Ectodermal cell (in vitro differentiated cells): ENCODE measurements around the gene RBM39. TPM values are rescaled to one million over a fixed set of nuclear protein-coding genes. Genes with fewer than 3 reads are reported as not detected.
"Not testable (repeated sequence)": the region's sequence is repeated elsewhere in the genome, so short reads cannot be mapped to it uniquely, and the experiment has no call there.

Source experiments
- H3K27ac ChIP-seq: 2 replicates; pipeline ENCODE4 v1.7.0; 2013; ENCODE audit warnings: mild to moderate bottlenecking, low read depth, low read length; ENCODE audit not compliant: insufficient read depth, poor library complexity, severe bottlenecking
- H3K27me3 ChIP-seq: 2 replicates; pipeline ENCODE4 v1.7.0; 2013; ENCODE audit warnings: mild to moderate bottlenecking, low read length; ENCODE audit not compliant: insufficient read depth, control insufficient read depth, poor library complexity, severe bottlenecking
- H3K36me3 ChIP-seq: one replicate; pipeline ENCODE4 v1.7.0; 2013; ENCODE audit warnings: low read length; ENCODE audit not compliant: control insufficient read depth, insufficient read depth
- H3K4me1 ChIP-seq: one replicate; pipeline ENCODE4 v1.7.0; 2013; ENCODE audit warnings: low read length; ENCODE audit not compliant: control insufficient read depth, insufficient read depth
- H3K4me3 ChIP-seq: 2 replicates; pipeline ENCODE4 v1.7.0; 2013; ENCODE audit warnings: low read depth, low read length, control low read depth; ENCODE audit not compliant: insufficient read depth
- H3K9me3 ChIP-seq: 2 replicates; pipeline ENCODE4 v1.7.0; 2013; ENCODE audit warnings: mild to moderate bottlenecking, low read length, moderate library complexity; ENCODE audit not compliant: control insufficient read depth
- WGBS, 2 experiments: methylation state at CpG; one replicate each; pipeline ENCODE4 v1.1.7; 2013; ENCODE audit warnings: missing lambda C conversion rate in 2 of 2; 5-methylcytosine and 5-hydroxymethylcytosine counted together
- polyA plus RNA-seq, 4 experiments: library from polyadenylated mRNA; stranded (reverse); fragments of 50-300 nt; gene quantifications; one replicate each; pipeline ENCODE4 v1.2.3, GENCODE V29; 2013

The RBM39 gene
- polyA plus RNA-seq (2013, experiment 1 of 4): 295 TPM
- 250 TPM for polyA plus RNA-seq (2013, experiment 2 of 4)
- polyA plus RNA-seq (2013, experiment 3 of 4): 241 TPM
- polyA plus RNA-seq (2013, experiment 4 of 4): 256 TPM

DNA sequence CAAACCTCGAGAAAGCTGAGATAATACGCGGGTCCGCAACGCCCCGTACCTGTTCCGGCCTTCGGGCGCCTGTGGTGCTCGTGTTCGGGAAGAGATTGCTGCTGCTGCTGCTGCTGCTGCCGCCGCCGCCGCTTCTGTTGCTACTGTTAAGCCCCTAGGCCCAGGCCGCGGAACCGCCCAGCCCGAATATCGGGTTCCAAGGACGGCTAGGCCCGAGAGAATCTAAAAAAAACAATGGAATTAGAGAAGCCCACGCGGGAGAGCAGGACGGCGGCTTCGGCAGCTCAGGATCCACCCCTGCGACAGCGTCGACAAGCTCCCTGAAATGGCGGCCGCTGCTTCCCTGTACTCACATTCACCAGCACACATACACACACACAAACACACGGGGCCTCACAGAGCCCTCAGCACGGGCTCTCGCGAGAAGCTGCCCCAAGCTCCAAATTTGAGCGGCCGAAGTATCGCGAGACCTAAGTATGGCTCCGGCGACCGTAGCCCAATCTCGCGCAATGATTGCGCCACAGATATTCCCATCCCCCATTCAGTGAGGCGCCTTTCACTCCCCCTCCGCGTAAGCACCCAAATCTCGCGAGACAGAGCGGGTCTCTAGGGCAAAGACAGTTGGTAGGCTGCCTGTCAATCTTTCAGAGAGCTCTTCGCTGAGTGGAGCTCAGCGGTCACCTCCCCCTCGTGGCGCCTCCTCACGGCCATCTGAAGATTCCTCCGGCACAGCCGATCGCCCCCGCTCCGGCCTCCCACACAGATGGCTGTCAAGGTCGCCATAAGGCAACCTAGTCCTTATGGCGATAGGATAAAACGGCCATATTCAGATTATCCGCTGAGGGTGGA, at the start of gene RBM39:
Gene RBM39, minus strand, starts transcription at position 369 of the 849 bp plus-strand sequence. CDS start 1,386 bp downstream, outside the sequence.
- Histone ChIP-seq H3K4me3 (peak within 1 kb of the TSS; percentile 99), H3K9me3 (no peaks in the 10 kb centered on the region), H3K27me3 (no peaks in the 10 kb centered on the region), H3K27ac (peak within 1 kb of the TSS; percentile 97), H3K4me1 (peaks cover 16% of the 10 kb centered on the region), H3K36me3 (peaks cover 25% of the 10 kb centered on the region)
- WGBS, 2 experiments: 0% methylated on average over 66 of the region's 66 CpGs

DNA sequence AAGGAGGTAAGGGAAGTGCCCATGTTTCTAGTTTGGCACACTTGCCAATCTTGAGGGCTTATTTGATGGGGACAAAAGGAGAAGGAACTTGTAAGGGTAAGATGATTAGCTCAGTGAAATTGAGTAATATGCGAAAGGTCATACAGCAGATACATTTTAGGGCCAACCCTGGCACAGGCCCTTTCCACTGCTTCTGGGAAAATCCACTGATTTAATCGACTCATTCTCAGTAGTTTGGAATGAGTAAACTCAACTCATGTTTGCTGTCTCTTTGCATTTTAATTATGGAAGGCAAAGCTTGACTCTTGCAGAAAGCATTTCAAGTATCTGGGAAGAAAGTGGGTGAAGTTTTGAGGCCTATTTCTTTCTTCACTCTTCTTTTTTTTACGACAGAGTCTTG, 49.8 kb upstream of the RBM39 start:
- H3K27me3 ChIP-seq: no peaks in the 10 kb centered on the region
- no peak overlapping the region for H3K27ac ChIP-seq
- no peaks in the 10 kb centered on the region for H3K9me3 ChIP-seq
- H3K4me1 ChIP-seq: no peaks in the 10 kb centered on the region
- no peak overlapping the region for H3K4me3 ChIP-seq
- H3K36me3 ChIP-seq: no peaks in the 10 kb centered on the region
- 86 to 94% methylated on average over 3 of the region's 3 CpGs for WGBS, 2 experiments

DNA sequence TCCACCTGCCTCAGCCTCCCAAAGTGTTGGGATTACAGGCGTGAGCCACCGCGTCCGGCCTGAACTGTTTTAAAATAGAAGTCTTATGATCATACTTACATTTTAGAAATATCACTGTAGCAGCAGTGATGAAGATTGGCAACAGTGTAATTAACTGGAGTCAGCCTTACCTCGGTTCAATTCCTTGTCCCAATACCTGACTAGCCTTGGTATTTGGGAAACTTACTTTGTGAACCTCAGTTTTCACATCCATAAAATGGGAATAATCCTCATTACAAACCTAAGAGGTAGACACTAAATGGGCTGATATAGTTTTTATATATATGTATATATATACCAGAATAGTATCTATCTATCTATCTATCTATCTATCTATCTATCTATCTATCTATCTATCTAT, 49.0 kb upstream of the RBM39 start:
- Histone ChIP-seq H3K27me3 (no peaks in the 10 kb centered on the region), H3K36me3 (no peaks in the 10 kb centered on the region), H3K9me3 (no peaks in the 10 kb centered on the region), H3K4me3 (no peak overlapping the region), H3K27ac (no peak overlapping the region), H3K4me1 (no peaks in the 10 kb centered on the region)
- WGBS, 2 experiments: 94 to 99% methylated on average over 5 of the region's 5 CpGs

DNA sequence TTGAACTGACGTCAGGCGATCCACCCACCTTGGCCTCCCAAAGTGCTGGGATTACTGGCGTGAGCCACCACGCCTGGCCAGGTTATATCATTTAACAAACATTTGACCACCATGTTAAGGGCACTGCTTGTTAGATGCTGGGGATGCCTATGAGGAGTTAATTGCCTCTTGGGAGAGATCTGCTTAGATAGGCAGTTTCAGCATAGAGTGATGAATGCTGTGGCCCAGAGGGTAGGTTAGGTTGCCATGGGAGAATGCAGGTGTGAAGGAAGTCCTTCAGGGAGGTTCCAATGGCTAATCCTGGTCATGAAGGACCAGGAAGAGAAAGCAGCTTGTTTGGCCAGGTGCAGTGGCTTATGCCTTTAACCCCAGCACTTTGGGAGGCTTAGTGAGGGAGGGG, 46.7 kb upstream of the RBM39 start:
- Histone ChIP-seq H3K27ac (no peak overlapping the region), H3K4me3 (no peak overlapping the region), H3K36me3 (no peaks in the 10 kb centered on the region), H3K9me3 (no peaks in the 10 kb centered on the region), H3K4me1 (no peaks in the 10 kb centered on the region), H3K27me3 (no peaks in the 10 kb centered on the region)
- WGBS, 2 experiments: 91 to 100% methylated on average over 4 of the region's 4 CpGs

DNA sequence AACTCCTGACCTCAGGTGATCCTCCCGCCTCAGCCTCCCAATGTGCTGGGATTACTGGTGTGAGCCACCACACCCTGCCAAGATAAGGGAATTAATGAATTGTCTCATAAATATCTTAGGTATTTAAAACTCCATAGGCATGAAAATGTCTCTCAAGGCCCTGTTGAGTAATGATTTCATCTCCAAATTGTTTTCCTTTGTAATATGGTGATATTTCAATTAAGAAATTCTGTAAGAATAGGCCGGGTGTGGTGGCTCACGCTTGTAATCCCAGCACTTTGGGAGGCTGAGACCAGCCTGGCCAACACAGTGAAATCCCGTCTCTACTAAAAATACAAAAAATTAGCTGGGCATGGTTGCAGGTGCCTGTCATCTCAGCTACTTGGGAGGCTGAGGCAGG, 43.5 kb upstream of the RBM39 start:
- WGBS, 2 experiments: 95 to 96% methylated on average over 4 of the region's 4 CpGs
- H3K36me3 ChIP-seq, H3K4me1 ChIP-seq, H3K9me3 ChIP-seq, H3K4me3 ChIP-seq, H3K27me3 ChIP-seq, H3K27ac ChIP-seq: not testable (repeated sequence)

DNA sequence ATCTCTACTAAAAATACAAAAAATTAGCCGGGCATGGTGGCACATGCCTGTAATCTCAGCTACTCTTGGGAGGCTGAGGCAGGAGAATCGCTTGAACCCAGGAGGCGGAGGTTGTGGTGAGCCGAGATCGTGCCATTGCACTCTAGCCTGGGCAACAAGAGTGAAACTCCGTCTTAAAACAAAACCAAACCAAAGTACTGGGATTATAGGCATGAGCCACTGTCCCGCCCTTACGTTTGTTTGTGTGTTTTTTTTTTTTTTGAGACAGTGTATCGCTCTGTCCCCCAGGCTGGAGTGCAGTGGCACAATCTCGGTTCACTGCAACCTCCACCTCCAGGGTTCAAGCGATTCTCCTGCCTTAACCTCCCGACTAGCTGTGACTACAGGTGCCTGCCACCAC, 41.8 kb upstream of the RBM39 start:
- H3K4me1 ChIP-seq, H3K9me3 ChIP-seq, H3K27me3 ChIP-seq, H3K36me3 ChIP-seq, H3K27ac ChIP-seq, H3K4me3 ChIP-seq: not testable (repeated sequence)
- 95 to 96% methylated on average over 12 of the region's 12 CpGs for WGBS, 2 experiments

DNA sequence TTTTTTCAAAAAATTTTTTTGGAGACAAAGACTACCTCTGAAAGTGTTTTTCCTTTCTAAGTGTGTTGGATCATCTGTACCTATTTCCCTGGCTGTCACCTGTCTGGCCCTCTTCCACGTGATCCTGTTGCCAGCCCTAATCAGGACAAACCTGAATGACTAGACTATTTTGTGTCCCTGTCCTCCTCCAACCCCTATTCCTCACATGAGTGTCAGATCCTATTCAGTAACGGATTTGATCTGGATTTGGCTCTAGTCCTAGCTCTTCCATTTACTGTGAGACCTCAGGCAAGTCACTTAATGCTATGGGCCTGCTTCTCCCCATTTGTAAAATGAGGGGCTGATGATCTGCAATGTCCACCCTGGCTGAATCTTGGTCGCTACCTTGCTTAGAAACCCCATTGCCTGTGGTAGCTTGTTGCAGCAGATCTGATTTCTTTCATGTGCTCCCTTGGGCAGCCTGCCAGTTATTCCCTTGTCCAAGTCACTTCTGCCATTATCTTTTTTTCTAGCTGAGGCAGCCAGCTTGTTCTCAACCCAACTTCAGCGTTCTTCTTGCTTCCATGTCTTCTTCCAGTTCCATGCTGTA, 34.5 kb upstream of the RBM39 start:
- Histone ChIP-seq H3K36me3 (no peaks in the 10 kb centered on the region), H3K9me3 (no peaks in the 10 kb centered on the region), H3K27me3 (no peaks in the 10 kb centered on the region), H3K27ac (no peak overlapping the region), H3K4me3 (no peak overlapping the region), H3K4me1 (peaks cover 12% of the 10 kb centered on the region)
- WGBS, 2 experiments: 91 to 92% methylated on average over 4 of the region's 4 CpGs

DNA sequence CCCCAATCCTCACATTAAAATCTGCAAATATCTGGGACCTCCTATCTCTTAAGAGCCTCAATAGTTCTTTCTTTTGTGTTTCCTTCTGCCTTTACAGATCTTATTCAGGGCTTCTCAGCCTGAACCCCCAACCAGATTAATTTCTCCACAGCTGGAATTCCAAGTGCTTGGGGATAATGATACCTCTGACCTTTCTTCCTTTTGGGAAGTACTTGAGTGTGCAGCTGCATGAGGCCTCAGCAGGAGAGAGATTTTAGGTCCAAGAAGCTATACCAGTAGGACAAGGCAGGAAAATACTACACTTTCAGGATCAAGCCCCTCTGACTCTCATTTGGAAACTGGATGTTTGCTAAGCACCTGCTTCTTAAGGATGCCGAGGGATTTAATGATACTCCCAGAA, 32.3 kb upstream of the RBM39 start:
- Histone ChIP-seq H3K4me1 (peaks cover 13% of the 10 kb centered on the region), H3K27me3 (no peaks in the 10 kb centered on the region), H3K36me3 (no peaks in the 10 kb centered on the region), H3K4me3 (no peak overlapping the region), H3K27ac (no peak overlapping the region), H3K9me3 (no peaks in the 10 kb centered on the region)
- WGBS, 2 experiments: 75 to 89% methylated on average over 1 of the region's 1 CpG

DNA sequence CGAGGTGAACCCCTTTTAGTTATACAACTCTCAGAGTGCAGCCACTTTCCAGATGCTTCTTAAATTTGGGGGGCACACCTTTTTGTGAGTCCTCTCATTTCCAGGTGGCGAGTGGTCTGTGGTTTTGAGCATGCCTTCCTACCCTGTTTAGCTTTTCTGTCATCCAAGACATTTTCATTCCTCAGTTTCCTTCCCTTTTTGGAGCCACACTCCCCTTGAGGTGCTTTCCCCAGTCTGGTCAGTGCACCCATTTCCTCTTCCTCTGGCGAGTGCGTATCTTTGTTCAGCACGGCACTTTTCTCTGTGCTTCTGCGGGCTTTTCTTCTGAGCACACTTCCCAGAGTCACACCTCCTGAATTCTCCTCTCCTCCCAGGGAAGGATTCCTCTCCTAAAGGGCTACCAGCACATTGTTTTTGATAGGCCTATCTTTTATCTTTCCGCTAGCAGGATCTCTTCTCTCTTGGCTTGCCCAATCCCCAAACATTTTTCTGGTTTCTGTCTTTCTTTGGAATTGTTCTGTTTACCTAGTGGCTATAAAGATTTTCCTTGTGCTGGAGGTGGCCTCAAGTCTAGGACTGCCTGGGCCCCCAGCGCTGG, 31.2 kb upstream of the RBM39 start:
- 57 to 62% methylated on average over 8 of the region's 8 CpGs for WGBS, 2 experiments
- Histone ChIP-seq H3K4me1 (peaks cover 21% of the 10 kb centered on the region), H3K36me3 (no peaks in the 10 kb centered on the region), H3K4me3 (peak overlapping the region; percentile 86), H3K9me3 (no peaks in the 10 kb centered on the region), H3K27me3 (no peaks in the 10 kb centered on the region), H3K27ac (no peak overlapping the region)

DNA sequence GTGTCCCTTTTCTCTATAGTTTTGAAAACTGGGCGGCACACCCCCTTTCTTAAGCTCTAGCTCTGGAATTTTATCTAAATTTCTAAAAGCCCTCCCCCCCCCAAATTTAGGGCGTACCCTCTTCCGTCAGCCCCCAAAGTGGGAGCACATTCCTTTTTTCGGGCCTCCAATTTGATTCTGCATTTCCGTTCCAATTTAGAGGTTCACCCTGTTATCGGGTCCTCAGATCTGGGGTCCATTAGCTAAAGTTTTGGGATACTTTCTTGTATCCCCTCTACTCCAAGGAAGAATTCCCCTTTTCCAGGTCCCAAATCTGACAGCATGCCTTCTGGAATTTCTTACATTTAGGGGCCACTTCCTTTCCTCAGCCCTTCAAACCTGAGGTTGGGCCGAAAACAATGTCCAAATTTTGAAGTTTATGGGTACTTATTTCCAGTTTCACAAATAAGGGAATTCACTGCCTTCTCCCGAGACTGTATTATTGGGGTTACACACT, 30.6 kb upstream of the RBM39 start:
- Histone ChIP-seq H3K27ac (peak overlapping the region; percentile 48), H3K9me3 (no peaks in the 10 kb centered on the region), H3K4me1 (peaks cover 21% of the 10 kb centered on the region), H3K27me3 (no peaks in the 10 kb centered on the region), H3K36me3 (no peaks in the 10 kb centered on the region), H3K4me3 (peak overlapping the region; percentile 86)
- 14 to 24% methylated on average over 7 to 8 of the region's 8 CpGs for WGBS, 2 experiments
